Measurements from ENCODE around the gene TIAM2.
A peak's percentile ranks its signal among the peaks of the same experiment; 100 is the strongest.

The TIAM2 gene

GRCh38 chr6:155055729-155056128 is 60.6 kb downstream of the TIAM2 start:
- TF ChIP-seq CTCF (conservative IDR thresholded peaks at IDR 0.05; ENCODE audit: low read length): no peak
- no peak for DNase-seq (ENCODE audit: low read depth)
- no peak overlapping the region for H3K4me3 ChIP-seq (ENCODE audit: low read length)

GRCh38 chr6:155056756-155057155 is 61.6 kb downstream of the TIAM2 start:
- no peak overlapping the region for H3K4me3 ChIP-seq (ENCODE audit: low read length)
- no peak for TF ChIP-seq CTCF (conservative IDR thresholded peaks at IDR 0.05; ENCODE audit: low read length)
- DNase-seq (ENCODE audit: low read depth): no peak

GRCh38 chr6:155061381-155061780 is 66.3 kb downstream of the TIAM2 start:
- no peak overlapping the region for H3K4me3 ChIP-seq (ENCODE audit: low read length)
- no peak for DNase-seq (ENCODE audit: low read depth)
- no peak for TF ChIP-seq CTCF (conservative IDR thresholded peaks at IDR 0.05; ENCODE audit: low read length)

GRCh38 chr6:155062866-155063341 is 67.8 kb downstream of the TIAM2 start:
- no peak overlapping the region for H3K4me3 ChIP-seq (ENCODE audit: low read length)
- no peak for TF ChIP-seq CTCF (conservative IDR thresholded peaks at IDR 0.05; ENCODE audit: low read length)
- DNase-seq (ENCODE audit: low read depth): peak; percentile 96

GRCh38 chr6:155064303-155064702 is 69.2 kb downstream of the TIAM2 start:
- TF ChIP-seq CTCF (conservative IDR thresholded peaks at IDR 0.05; ENCODE audit: low read length): no peak
- H3K4me3 ChIP-seq (ENCODE audit: low read length): no peak overlapping the region
- DNase-seq (ENCODE audit: low read depth): peak; percentile 47

GRCh38 chr6:155066361-155066760 is 71.2 kb downstream of the TIAM2 start:
- DNase-seq (ENCODE audit: low read depth): peak; percentile 65
- no peak for TF ChIP-seq CTCF (conservative IDR thresholded peaks at IDR 0.05; ENCODE audit: low read length)
- no peak overlapping the region for H3K4me3 ChIP-seq (ENCODE audit: low read length)

- no peak for DNase-seq (ENCODE audit: low read depth)
- TF ChIP-seq CTCF (conservative IDR thresholded peaks at IDR 0.05; ENCODE audit: low read length): no peak
- no peak overlapping the region for H3K4me3 ChIP-seq (ENCODE audit: low read length)
These were observed 72.0 kb downstream of the TIAM2 start for GRCh38 chr6:155066921-155067680.
